HEK293 (cell line): ENCODE data around the gene EDC3.

ENCODE experiments used
- GFI1B ChIP-seq: fragments of 450-650 bp; formaldehyde crosslinking; IDR thresholded peaks from 2 replicates; pipeline ENCODE4 v1.5.1; 2016; ENCODE audit warnings: missing biosample characterization, missing genetic modification characterization
- GLI4 ChIP-seq: fragments of 450-650 bp; formaldehyde crosslinking; IDR thresholded peaks from 2 replicates; pipeline ENCODE4 v1.5.1; 2016; ENCODE audit warnings: missing biosample characterization, missing genetic modification characterization
- GLIS2 ChIP-seq: fragments of 450-650 bp; formaldehyde crosslinking; IDR thresholded peaks from 2 replicates; pipeline ENCODE4 v1.5.1; 2016; ENCODE audit warnings: missing biosample characterization, missing genetic modification characterization
- KLF1 ChIP-seq: fragments of 450-650 bp; formaldehyde crosslinking; IDR thresholded peaks from 2 replicates; pipeline ENCODE4 v1.5.1; 2016; ENCODE audit warnings: missing biosample characterization, missing genetic modification characterization
- KLF10 ChIP-seq: fragments of 450-650 bp; IDR thresholded peaks from 2 replicates; pipeline ENCODE4 v1.5.1; 2018; ENCODE audit warnings: missing biosample characterization, mild to moderate bottlenecking, missing genetic modification characterization
- ZBTB20 ChIP-seq: fragments of 450-650 bp; formaldehyde crosslinking; IDR thresholded peaks from 2 replicates; pipeline ENCODE4 v1.5.1; 2016; ENCODE audit warnings: missing biosample characterization, missing genetic modification characterization
- ZBTB21 ChIP-seq: fragments of 450-650 bp; formaldehyde crosslinking; IDR thresholded peaks from 2 replicates; pipeline ENCODE4 v1.5.1; 2017; ENCODE audit warnings: missing biosample characterization, missing genetic modification characterization
- ZEB2 ChIP-seq: fragments of 450-650 bp; formaldehyde crosslinking; IDR thresholded peaks from 2 replicates; pipeline ENCODE4 v1.5.1; 2016; ENCODE audit warnings: missing biosample characterization, missing genetic modification characterization
- ZFP69B ChIP-seq: fragments of 450-650 bp; formaldehyde crosslinking; IDR thresholded peaks from 2 replicates; pipeline ENCODE4 v1.5.1; 2016; ENCODE audit warnings: missing biosample characterization, missing genetic modification characterization
- ZIC2 ChIP-seq: fragments of 450-650 bp; formaldehyde crosslinking; IDR thresholded peaks from 2 replicates; pipeline ENCODE4 v1.5.1; 2016; ENCODE audit warnings: missing biosample characterization, missing genetic modification characterization
- ZNF146 ChIP-seq: fragments of 450-650 bp; formaldehyde crosslinking; IDR thresholded peaks from 2 replicates; pipeline ENCODE4 v1.5.1; 2016; ENCODE audit warnings: missing biosample characterization, missing genetic modification characterization
- ZNF16 ChIP-seq: fragments of 450-650 bp; formaldehyde crosslinking; IDR thresholded peaks from 2 replicates; pipeline ENCODE4 v1.5.1; 2016; ENCODE audit warnings: low read depth, missing biosample characterization, missing genetic modification characterization
- ZNF223 ChIP-seq: fragments of 450-650 bp; formaldehyde crosslinking; IDR thresholded peaks from 2 replicates; pipeline ENCODE4 v1.5.1; 2016; ENCODE audit warnings: missing biosample characterization, missing genetic modification characterization
- ZNF26 ChIP-seq: fragments of 450-650 bp; formaldehyde crosslinking; IDR thresholded peaks from 2 replicates; pipeline ENCODE4 v1.5.1; 2016; ENCODE audit warnings: missing biosample characterization, missing genetic modification characterization
- ZNF266 ChIP-seq: fragments of 450-650 bp; formaldehyde crosslinking; IDR thresholded peaks from 2 replicates; pipeline ENCODE4 v1.5.1; 2016; ENCODE audit warnings: missing biosample characterization, missing genetic modification characterization, low read depth
- ZNF280C ChIP-seq: fragments of 450-650 bp; formaldehyde crosslinking; IDR thresholded peaks from 2 replicates; pipeline ENCODE4 v1.5.1; 2016; ENCODE audit warnings: missing biosample characterization, missing genetic modification characterization
- ZNF366 ChIP-seq: fragments of 450-650 bp; formaldehyde crosslinking; conservative IDR thresholded peaks from 2 replicates; pipeline ENCODE4 v1.5.1; 2016; ENCODE audit warnings: missing biosample characterization, missing genetic modification characterization
- ZNF48 ChIP-seq: fragments of 450-650 bp; formaldehyde crosslinking; IDR thresholded peaks from 2 replicates; pipeline ENCODE4 v1.5.1; 2016; ENCODE audit warnings: missing biosample characterization, missing genetic modification characterization
- ZNF529 ChIP-seq: fragments of 450-650 bp; formaldehyde crosslinking; IDR thresholded peaks from 2 replicates; pipeline ENCODE4 v1.5.1; 2017; ENCODE audit warnings: missing genetic modification characterization, missing biosample characterization; ENCODE audit not compliant: insufficient replicate concordance
- ZNF610 ChIP-seq: fragments of 450-650 bp; formaldehyde crosslinking; IDR thresholded peaks from 2 replicates; pipeline ENCODE4 v1.5.1; 2016; ENCODE audit warnings: missing biosample characterization, missing genetic modification characterization, borderline replicate concordance
- ZNF623 ChIP-seq: fragments of 450-650 bp; formaldehyde crosslinking; IDR thresholded peaks from 2 replicates; pipeline ENCODE4 v1.5.1; 2016; ENCODE audit warnings: missing biosample characterization, missing genetic modification characterization
- ZNF629 ChIP-seq: fragments of 450-650 bp; formaldehyde crosslinking; IDR thresholded peaks from 2 replicates; pipeline ENCODE4 v1.5.1; 2017; ENCODE audit warnings: missing biosample characterization, missing genetic modification characterization
- ZNF664 ChIP-seq: fragments of 450-650 bp; formaldehyde crosslinking; IDR thresholded peaks from 2 replicates; pipeline ENCODE4 v1.5.1; 2016; ENCODE audit warnings: missing biosample characterization, missing genetic modification characterization
- ZNF692 ChIP-seq: fragments of 450-650 bp; formaldehyde crosslinking; IDR thresholded peaks from 2 replicates; pipeline ENCODE4 v1.5.1; 2016; ENCODE audit warnings: missing biosample characterization, missing genetic modification characterization
- TF ChIP-seq, protein P1 (sequence below): fragments of 450-650 bp; formaldehyde crosslinking; IDR thresholded peaks from 2 replicates; pipeline ENCODE4 v1.5.1; 2016; ENCODE audit warnings: missing biosample characterization, missing genetic modification characterization
- TF ChIP-seq, protein P2 (sequence below): fragments of 450-650 bp; formaldehyde crosslinking; IDR thresholded peaks from 2 replicates; pipeline ENCODE4 v1.5.1; 2017; ENCODE audit warnings: missing biosample characterization, missing genetic modification characterization
- TF ChIP-seq, protein P3 (sequence below): sonication (generic); formaldehyde crosslinking; IDR thresholded peaks from 2 replicates; pipeline ENCODE4 v1.8.1; 2022; ENCODE audit warnings: mild to moderate bottlenecking, moderate library complexity, missing genetic modification reagents

Gene EDC3

DNA sequence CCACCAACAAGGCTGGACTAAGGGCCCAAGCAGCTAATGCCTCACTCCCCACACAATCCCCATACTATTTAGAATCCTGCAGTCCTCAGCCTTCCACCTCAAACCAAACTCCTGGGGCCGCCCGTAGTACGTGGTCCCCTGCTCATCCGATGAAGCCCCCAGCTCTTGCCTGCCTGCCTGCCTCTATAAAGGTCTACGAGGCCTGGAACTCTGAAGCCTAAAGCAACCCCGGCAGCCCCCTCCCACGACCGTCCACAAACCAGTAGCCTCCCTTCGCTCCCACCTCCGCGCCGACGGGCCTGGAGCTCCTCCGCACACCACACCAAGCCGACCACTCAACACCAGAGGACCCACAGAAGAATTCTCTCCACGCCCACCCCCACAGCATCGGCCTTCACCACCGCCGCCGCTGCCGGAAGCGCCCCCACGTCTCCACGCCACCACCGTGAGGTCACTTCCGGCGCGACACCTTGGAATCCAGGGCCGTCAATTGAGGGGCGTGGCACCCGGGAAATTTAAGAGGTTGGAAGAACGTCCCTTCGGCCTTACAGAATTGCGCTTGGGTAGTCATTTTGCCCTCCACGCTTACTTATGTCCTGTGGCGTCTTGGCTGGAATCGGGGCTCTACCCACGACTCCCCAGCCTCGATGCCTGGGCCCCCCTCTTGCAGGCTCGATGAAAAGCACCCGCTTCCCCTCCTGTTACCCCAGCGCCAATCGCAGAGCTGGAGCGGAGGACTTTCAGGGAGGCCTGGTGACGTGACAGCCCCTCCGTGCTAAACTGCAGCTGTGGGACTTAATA is at the start of gene EDC3 (continued):
- TF ChIP-seq ZNF280C (tag by site-specific recombination) (no peak), ZFP69B (tag by site-specific recombination) (0 out of 2 replicates have a peak, but pooled peaks have one; percentile 51), ZNF610 (tag by site-specific recombination) (0 out of 2 replicates have a peak, but pooled peaks have one; percentile 14), KLF1 (tag by site-specific recombination) (peak; percentile 94), GLI4 (no peak), ZNF529 (tag by site-specific recombination) (no peak), ZIC2 (0 out of 2 replicates have a peak, but pooled peaks have one; percentile 47), GFI1B (tag by site-specific recombination) (no peak), ZNF266 (tag by site-specific recombination) (no peak), ZNF664 (tag by site-specific recombination) (no peak), ZNF26 (tag by site-specific recombination) (no peak), ZNF366 (tag by site-specific recombination) (no peak; the same call in 1 of the 2 replicates), ZNF48 (tag by site-specific recombination) (no peak), ZNF146 (tag by site-specific recombination) (no peak), ZBTB20 (tag by site-specific recombination) (peak; percentile 91), GLIS2 (tag by site-specific recombination) (peak; percentile 84), ZNF692 (tag by site-specific recombination) (peak; percentile 63), ZNF223 (tag by site-specific recombination) (no peak), ZBTB21 (tag by site-specific recombination) (peak; percentile 99), ZEB2 (tag by site-specific recombination) (peak; percentile 83; the same call in 1 of the 2 replicates), ZNF623 (tag by site-specific recombination) (no peak; the same call in none of the 2 replicates), KLF10 (peak; percentile 91), ZNF629 (tag by site-specific recombination) (peak; percentile 100), ZNF16 (tag by site-specific recombination) (no peak)
- TF ChIP-seq, protein P1, sequence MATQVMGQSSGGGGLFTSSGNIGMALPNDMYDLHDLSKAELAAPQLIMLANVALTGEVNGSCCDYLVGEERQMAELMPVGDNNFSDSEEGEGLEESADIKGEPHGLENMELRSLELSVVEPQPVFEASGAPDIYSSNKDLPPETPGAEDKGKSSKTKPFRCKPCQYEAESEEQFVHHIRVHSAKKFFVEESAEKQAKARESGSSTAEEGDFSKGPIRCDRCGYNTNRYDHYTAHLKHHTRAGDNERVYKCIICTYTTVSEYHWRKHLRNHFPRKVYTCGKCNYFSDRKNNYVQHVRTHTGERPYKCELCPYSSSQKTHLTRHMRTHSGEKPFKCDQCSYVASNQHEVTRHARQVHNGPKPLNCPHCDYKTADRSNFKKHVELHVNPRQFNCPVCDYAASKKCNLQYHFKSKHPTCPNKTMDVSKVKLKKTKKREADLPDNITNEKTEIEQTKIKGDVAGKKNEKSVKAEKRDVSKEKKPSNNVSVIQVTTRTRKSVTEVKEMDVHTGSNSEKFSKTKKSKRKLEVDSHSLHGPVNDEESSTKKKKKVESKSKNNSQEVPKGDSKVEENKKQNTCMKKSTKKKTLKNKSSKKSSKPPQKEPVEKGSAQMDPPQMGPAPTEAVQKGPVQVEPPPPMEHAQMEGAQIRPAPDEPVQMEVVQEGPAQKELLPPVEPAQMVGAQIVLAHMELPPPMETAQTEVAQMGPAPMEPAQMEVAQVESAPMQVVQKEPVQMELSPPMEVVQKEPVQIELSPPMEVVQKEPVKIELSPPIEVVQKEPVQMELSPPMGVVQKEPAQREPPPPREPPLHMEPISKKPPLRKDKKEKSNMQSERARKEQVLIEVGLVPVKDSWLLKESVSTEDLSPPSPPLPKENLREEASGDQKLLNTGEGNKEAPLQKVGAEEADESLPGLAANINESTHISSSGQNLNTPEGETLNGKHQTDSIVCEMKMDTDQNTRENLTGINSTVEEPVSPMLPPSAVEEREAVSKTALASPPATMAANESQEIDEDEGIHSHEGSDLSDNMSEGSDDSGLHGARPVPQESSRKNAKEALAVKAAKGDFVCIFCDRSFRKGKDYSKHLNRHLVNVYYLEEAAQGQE (tag by site-specific recombination), result no peak
- TF ChIP-seq, protein P2, sequence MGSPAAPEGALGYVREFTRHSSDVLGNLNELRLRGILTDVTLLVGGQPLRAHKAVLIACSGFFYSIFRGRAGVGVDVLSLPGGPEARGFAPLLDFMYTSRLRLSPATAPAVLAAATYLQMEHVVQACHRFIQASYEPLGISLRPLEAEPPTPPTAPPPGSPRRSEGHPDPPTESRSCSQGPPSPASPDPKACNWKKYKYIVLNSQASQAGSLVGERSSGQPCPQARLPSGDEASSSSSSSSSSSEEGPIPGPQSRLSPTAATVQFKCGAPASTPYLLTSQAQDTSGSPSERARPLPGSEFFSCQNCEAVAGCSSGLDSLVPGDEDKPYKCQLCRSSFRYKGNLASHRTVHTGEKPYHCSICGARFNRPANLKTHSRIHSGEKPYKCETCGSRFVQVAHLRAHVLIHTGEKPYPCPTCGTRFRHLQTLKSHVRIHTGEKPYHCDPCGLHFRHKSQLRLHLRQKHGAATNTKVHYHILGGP, result no peak
- TF ChIP-seq, protein P3, sequence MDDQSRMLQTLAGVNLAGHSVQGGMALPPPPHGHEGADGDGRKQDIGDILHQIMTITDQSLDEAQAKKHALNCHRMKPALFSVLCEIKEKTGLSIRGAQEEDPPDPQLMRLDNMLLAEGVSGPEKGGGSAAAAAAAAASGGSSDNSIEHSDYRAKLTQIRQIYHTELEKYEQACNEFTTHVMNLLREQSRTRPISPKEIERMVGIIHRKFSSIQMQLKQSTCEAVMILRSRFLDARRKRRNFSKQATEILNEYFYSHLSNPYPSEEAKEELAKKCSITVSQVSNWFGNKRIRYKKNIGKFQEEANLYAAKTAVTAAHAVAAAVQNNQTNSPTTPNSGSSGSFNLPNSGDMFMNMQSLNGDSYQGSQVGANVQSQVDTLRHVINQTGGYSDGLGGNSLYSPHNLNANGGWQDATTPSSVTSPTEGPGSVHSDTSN, result peak; percentile 81; the same call in 1 of the 2 replicates
